ENCODE measurements around the gene C1orf141. TPM values are rescaled to one million over a fixed set of nuclear protein-coding genes. Genes with fewer than 3 reads are reported as not detected.

C1orf141 gene
- polyA plus RNA-seq, 1 donor (not counting 4 experiments of a cell fraction or from before 2014, with no cell fraction given) = not detected

GRCh38 chr1:67138813-67139499 is 4.2 kb upstream of the C1orf141 start:
- Histone ChIP-seq H3K9me3 (ENCODE audit: control insufficient read depth, low read depth, low read length) (no peaks in the 10 kb centered on the region), H3K27me3 (ENCODE audit: control insufficient read depth, extremely low read depth, insufficient read depth, low read length) (no peaks in the 10 kb centered on the region), H4K20me1 (ENCODE audit: control insufficient read depth, extremely low read depth, insufficient read depth, low read length) (no peaks in the 10 kb centered on the region), H3K4me1 (ENCODE audit: control insufficient read depth, extremely low read depth, insufficient read depth, low read length) (peaks cover 6% of the 10 kb centered on the region), H3K9me1 (ENCODE audit: control insufficient read depth, extremely low read depth, insufficient read depth, low read length) (no peaks in the 10 kb centered on the region), H3K9ac (ENCODE audit: control insufficient read depth, extremely low read depth, insufficient read depth, low read length) (no peak overlapping the region), H3K4me2 (ENCODE audit: control insufficient read depth, extremely low read depth, insufficient read depth, low read depth, low read length) (no peak overlapping the region), H3K4me3 (ENCODE audit: control insufficient read depth in 2 of 3, extremely low read depth in 1 of 3, insufficient read depth in 2 of 3, low read depth in 1 of 3, low read length in 3 of 3) (no peak overlapping the region), H3K79me2 (ENCODE audit: control insufficient read depth, insufficient read depth, low read length) (no peaks in the 10 kb centered on the region), H3K27ac (ENCODE audit: control insufficient read depth, insufficient read depth, low read length) (no peak overlapping the region), H3K36me3 (ENCODE audit: control insufficient read depth in 2 of 2, extremely low read depth in 1 of 2, insufficient read depth in 2 of 2, low read length in 2 of 2) (no peaks in the 10 kb centered on the region), H2AFZ (ENCODE audit: control insufficient read depth, low read length) (no peak overlapping the region)
- dilution Hi-C loops (cut with MboI; ENCODE audit: extremely low pct_ligation_motif_present, low sequenced_read_pairs) = no loop called here
- FAIRE-seq (no peak), DNase-seq (ENCODE audit: low read depth, low spot score) (no peak)
- TF ChIP-seq CTCF (optimal IDR thresholded peaks at IDR 0.05 in 1 of 3, IDR thresholded peaks at IDR 0.05 in 1 of 3, conservative IDR thresholded peaks at IDR 0.05 in 1 of 3; ENCODE audit: extremely low read depth in 1 of 3, insufficient read depth in 2 of 3, low read length in 3 of 3) = no peak
- no peak for TF ChIP-seq EZH2 (IDR thresholded peaks at IDR 0.05; ENCODE audit: low read length)

- Histone ChIP-seq H3K27ac (ENCODE audit: control insufficient read depth, insufficient read depth, low read length) (no peak overlapping the region), H3K27me3 (ENCODE audit: control insufficient read depth, extremely low read depth, insufficient read depth, low read length) (no peaks in the 10 kb centered on the region), H3K36me3 (ENCODE audit: control insufficient read depth in 2 of 2, extremely low read depth in 1 of 2, insufficient read depth in 2 of 2, low read length in 2 of 2) (no peaks in the 10 kb centered on the region), H3K9me3 (ENCODE audit: control insufficient read depth, low read depth, low read length) (no peaks in the 10 kb centered on the region), H3K4me1 (ENCODE audit: control insufficient read depth, extremely low read depth, insufficient read depth, low read length) (peaks cover 6% of the 10 kb centered on the region), H3K4me2 (ENCODE audit: control insufficient read depth, extremely low read depth, insufficient read depth, low read depth, low read length) (no peak overlapping the region), H3K9me1 (ENCODE audit: control insufficient read depth, extremely low read depth, insufficient read depth, low read length) (no peaks in the 10 kb centered on the region), H3K4me3 (ENCODE audit: control insufficient read depth in 2 of 3, extremely low read depth in 1 of 3, insufficient read depth in 2 of 3, low read depth in 1 of 3, low read length in 3 of 3) (no peak overlapping the region), H4K20me1 (ENCODE audit: control insufficient read depth, extremely low read depth, insufficient read depth, low read length) (no peaks in the 10 kb centered on the region), H3K9ac (ENCODE audit: control insufficient read depth, extremely low read depth, insufficient read depth, low read length) (no peak overlapping the region), H2AFZ (ENCODE audit: control insufficient read depth, low read length) (no peak overlapping the region), H3K79me2 (ENCODE audit: control insufficient read depth, insufficient read depth, low read length) (no peaks in the 10 kb centered on the region)
- TF ChIP-seq EZH2 (IDR thresholded peaks at IDR 0.05; ENCODE audit: low read length) = no peak
- TF ChIP-seq CTCF (optimal IDR thresholded peaks at IDR 0.05 in 1 of 3, IDR thresholded peaks at IDR 0.05 in 1 of 3, conservative IDR thresholded peaks at IDR 0.05 in 1 of 3; ENCODE audit: extremely low read depth in 1 of 3, insufficient read depth in 2 of 3, low read length in 3 of 3) = no peak
- no peak for DNase-seq (ENCODE audit: low read depth, low spot score)
- dilution Hi-C loops (cut with MboI; ENCODE audit: extremely low pct_ligation_motif_present, low sequenced_read_pairs) = no loop called here
- FAIRE-seq = no peak
Measured at GRCh38 chr1:67137307-67137753, 2.6 kb upstream of the C1orf141 start.
